Eye (tissue), 1 donor: ENCODE measurements around the gene SPRED1.
A peak's percentile ranks its signal among the peaks of the same experiment; 100 is the strongest.

Experiments
- DNase-seq: peaks from one replicate; pipeline ENCODE4 v3.0.0-alpha.2; 2015

The SPRED1 gene

GRCh38 chr15:38252481-38253350 lies at the start of gene SPRED1:
Gene SPRED1, plus strand, starts transcription at chr15:38252836. Its CDS starts 350 bp downstream, at chr15:38253186.
- DNase-seq = no peak

DNA sequence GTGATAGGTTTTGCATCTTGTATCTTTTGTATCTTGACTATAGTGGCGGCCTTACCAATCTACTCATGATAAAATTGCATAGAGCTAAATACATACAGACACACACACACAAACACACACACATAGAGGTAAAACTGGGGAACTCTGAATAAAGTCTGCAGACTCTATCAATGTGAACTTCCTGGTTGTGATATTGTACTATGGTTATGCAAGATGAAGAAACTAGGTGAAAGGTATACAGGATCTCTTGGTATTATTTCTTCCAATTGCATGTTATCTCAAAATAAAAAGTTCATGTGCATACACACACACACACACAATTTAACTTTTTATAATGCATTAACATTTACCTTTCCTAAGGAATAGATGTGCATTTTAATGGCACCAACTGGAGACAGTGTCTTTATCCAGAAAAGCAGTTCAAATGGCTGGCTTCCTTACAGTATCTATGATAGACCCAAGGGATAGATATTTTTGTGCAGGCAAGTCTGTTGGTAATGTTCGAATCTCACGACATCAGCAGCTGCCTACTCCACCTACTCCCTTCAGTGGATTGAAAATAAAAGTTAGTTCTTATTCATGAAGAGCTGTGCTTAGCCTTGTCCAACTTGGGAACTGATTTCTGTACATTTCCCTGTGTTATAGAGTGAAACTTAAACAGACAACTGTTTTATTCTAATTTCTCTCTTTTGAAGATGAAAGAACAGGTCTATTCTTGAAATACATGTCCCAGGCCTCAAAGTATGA lies 46.9 kb upstream of the SPRED1 start:
- no peak for DNase-seq

DNA sequence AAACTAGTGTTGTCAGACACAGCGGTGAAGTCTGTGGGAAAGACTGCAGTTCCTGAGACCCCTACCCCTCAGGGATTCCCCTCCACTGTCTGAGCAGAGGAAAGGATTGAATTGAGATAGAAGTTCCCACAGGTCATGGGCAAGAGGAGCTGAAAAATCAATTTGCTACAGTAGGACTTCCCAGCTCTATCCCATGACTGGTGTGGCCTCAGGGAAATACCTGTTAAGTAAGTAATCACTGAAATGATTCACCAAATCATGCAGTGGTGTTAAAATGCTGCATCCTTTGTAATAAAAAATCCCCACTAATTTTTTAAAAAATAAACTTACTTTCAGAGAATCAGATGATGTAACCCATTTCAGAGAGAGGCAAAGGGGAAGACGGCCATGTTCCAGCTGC lies 45.0 kb upstream of the SPRED1 start:
- DNase-seq = no peak

DNA sequence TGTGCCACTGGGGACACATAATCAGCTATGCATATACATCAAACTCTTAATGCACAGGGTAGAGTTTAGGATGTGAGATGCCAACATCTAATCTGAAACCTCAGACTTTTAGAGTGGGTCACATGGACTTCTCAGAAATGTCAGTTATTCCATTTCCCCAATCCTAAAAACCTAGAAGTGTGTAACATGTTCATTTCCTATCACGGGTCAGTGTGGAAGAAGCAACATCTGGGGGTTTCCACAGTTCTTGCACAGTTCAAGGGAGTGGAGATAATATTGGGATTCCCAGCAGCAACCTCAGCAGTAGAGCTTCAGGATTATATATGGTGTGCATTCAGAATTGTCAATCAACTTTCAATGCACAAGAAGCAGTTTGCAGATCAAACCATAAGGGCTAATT lies 44.4 kb upstream of the SPRED1 start:
- DNase-seq = no peak

DNA sequence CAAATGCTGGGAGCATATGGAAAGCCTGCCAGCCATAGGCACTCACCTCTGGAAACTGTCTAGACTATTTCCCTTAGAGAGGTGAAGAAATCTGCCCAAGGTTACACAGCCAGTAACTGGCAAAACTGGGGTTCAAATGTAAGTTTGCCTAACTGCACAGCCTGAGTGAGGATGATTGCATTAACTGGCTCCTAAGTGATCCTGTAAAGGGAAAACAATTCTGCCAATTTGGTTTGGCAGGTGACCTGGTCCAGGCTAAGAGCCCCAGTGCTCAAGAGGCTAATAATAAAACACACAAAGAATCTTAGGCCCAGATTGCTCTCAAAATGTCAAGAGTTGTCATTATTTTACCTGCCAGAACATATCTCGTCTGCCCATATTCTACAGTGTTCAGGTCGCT lies 43.9 kb upstream of the SPRED1 start:
- DNase-seq = no peak

DNA sequence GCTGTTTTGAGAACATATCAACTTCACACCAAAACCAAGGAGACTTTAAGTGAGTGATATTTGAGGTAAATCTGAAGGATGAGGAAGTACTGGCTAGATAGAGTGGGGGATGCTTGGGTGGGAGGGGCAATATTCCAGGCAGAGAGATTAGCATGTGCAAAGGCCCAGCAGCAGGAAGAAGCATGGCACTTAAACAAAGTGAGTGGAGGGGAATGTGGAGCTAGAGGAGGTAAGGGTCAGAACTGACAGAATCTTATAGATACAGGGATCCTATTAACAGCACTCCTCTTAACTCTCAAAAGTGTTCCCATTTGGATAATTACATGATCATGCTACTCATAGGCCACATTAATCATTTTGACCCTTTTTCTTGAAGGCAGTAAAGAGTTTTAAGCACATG lies 41.4 kb upstream of the SPRED1 start:
- DNase-seq = no peak

GRCh38 chr15:38211811-38212210 lies 40.8 kb upstream of the SPRED1 start:
- no peak for DNase-seq

DNA sequence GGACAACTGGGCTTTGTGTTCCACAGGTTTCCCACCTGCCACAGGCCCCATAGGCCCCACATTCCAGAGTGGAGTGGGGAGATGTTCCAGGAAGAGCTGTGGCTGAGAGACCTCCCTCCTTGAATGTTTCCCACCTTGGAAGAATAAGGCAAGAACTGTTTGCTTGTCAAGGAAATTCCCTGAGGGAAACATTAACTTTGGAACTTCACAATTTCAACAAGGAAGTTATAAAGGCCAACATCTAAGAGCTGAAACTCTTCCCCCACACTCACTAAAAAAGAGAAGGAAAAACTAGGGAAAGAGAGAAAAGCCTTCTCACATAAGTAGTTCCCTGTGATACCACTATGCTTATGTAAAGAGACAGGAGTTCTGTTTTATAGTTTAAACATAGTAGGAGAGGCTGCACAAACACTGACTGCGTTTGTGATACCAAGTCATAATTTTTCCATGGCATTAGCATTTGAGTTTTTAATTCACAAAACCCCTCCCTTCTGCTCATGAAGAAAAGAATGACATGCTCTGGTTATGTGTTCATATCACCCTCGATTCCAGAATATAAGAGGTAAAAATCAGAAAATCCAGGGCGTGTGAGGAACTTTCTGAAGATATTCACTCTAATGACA lies 39.8 kb upstream of the SPRED1 start:
- no peak for DNase-seq

GRCh38 chr15:38213356-38213755 lies 39.3 kb upstream of the SPRED1 start:
- no peak for DNase-seq

DNA sequence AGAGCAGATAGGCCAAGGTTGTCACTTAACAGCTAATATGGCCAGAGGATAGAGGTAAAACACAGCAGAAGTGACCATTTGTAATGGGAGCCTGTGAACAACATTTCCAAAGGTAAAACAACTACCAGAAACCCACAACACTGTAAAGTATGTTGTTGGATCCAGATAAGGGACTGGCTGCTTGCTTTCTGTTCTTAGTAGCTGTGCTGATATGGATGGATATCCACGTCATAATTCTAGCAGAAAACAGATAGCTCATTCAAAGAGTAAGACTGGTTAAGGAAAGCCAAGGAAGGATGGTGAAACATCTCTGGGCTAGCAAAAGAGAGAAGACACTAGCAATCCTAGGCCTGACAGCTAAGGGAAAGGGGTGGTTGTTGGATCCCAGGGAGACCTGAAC lies 36.9 kb upstream of the SPRED1 start:
- no peak for DNase-seq

GRCh38 chr15:38216763-38217162 lies 35.9 kb upstream of the SPRED1 start:
- no peak for DNase-seq

DNA sequence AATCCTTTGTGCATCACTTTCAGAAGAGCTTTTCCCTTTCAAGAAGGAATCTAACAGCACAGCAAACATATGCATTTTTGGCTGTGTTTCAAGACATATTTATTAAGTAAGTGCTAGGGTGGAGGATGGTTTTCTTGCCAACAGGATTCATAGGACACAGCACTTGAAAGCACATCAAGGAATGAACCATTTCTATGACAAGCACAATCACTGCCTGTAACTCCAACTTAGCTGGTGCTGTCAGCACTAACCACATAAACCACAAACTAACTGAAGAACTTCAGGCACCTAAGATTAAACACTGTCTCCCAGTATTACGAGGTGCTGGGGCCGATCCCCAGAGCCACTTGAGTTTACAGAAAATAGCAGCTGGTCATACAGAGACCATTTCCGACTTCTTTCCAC lies 35.4 kb upstream of the SPRED1 start:
- peak; percentile 22 for DNase-seq

DNA sequence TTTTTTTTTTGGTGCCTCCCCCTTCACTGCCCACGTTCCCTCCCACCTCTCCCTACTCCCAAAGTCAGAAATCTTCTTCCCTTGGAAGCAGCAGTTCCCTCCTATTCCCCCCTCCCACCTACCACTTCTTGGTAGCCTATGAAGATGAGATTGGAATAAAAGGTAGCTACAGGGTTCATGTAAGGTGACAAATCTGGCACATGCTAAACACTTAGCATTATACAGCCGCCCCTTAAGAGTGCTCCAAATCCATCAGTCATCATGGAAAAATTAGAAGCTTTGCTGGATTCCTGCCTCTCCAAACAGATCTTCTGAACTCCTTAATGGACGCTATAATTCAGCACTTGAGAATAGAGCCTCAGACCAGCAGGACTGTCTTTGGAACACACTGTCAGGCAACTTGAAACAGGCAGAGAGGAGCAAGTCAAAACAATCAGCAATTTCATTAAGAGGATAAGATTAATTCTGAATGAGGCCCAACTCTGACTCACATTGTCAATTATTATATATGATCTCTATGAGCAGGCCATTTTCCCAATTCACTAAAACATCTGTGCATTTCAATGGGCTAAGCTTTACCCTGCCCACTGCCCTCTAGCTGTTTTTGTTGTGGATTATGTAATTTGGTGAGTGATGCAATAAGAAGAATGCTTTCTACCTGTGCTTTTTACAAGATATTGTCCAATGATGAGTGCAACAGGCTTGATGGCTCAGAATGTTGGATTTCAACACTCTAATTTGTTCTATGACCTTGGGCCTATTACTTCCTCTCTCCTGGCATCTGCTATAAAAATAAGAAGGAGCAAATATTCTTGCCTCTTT lies 34.6 kb upstream of the SPRED1 start:
- peak; percentile 22 for DNase-seq

DNA sequence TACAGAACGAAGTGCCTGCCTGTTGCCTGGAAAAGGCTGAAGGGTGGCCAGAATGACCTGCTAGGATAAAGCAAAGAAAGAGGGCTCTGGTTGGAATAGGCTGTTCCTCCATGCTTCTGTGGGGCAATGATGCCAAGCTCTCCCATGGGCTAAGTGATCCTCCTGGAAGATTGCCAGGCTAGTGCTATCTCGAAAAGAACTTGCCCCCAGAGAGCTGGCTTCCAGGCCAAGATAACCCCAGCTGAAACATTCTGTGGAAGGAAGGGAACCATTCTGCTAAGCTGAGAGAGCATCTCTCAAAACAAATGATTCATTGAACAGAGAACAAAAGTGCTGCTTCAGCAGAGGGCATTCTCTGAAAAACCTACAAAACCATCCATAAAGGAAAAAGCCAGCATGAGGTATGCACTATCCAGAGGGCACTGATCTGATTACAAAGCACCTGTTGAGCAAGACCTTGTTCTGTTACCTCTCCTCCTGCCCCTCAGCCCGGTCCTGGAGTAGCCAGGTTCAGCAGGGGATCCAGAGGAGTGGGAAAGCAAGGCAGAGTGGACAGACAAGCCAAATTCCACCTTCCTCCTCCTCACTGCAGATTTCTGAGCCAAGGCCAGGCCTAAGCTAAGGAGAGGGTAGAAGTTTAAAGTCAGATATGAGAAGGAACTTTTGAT lies 31.9 kb upstream of the SPRED1 start:
- DNase-seq = no peak

- no peak for DNase-seq
Measured at GRCh38 chr15:38224486-38224885, 28.1 kb upstream of the SPRED1 start.

DNA sequence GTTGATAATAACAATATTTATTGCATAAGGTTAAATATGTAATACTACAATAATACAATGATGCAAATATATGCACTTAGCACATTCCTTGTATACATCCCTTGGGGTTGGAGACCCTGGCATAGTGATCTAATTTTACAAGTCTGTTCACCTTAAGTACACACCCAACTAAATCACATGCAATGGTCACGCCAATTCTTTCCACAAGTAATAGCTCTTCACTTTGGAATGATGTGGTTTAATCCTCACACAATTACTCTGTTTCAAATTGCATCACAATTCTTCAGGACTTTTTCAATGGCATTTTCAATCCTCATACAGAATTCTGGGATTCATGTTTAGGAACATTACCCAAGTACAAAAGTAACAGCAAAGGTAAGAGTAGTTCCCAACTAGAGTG lies 27.3 kb upstream of the SPRED1 start:
- DNase-seq = no peak

DNA sequence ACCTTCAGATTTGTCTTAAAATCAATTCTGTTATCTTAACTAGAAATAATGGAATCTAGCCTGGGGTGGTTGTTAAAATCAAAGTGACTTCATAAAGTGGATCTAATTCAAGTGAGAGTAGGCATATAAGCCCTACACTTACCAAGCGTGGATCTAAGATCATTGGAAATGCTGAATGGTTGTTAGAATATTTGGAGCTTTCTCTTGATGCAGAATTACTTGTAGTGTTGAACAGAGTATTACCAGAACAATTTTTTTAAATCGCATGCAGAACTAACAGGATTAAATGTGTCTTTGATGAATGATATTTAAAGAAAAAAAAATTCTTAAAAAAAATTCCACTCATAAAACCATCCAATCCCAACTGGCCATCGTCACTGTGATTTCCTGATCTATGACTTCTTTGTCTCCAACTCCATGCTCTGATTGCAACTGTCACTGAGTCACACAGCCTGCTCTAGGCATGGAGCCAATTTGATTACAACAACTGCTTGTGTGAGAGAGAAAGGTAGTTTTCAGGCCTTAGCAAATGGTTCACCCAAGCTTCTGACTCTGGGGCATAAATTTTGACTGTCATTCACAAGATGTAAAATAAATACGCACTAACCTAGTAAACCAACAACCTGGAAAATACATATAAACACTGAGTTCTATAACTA lies 25.9 kb upstream of the SPRED1 start:
- peak; percentile 53 for DNase-seq

DNA sequence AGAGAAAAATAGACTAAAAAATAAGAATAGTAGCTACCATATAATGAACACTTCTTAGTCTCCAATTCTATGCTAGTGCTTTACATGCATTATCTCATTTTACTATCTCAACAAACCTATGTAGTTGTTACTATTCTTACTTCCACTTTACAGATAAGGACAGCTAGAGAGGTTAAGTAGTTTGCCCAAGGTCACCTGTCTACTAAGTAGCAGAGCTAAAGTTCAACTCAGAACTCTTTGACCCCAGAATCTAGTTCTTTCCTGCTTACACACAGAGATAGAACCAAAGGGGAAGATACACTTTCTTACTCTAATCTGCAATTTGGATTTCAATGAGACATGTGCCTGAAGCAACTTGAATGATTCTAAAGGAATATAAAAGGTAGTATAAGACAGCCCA lies 24.7 kb upstream of the SPRED1 start:
- DNase-seq = no peak

DNA sequence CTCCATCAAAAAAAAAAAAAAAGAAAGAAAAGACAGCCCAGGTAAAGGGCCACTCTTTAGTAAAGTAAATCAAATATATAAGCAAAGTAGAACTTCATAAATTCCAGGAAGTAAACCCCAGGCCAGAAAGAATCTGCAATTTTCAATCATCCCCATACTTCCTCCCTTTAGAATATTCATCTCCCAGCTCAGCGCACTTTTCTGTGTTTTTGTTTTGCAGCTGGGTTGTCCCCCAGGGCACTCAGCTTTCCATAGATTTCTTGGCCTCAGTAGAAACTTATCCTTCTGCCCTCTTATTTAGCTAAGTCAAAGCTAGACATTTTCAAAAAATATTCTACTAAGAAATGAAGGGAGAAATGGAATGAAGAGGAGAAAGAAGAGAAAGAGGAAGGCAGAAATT lies 24.0 kb upstream of the SPRED1 start:
- DNase-seq = no peak

- peak; percentile 15 for DNase-seq
Measured at GRCh38 chr15:38229705-38230310, 22.8 kb upstream of the SPRED1 start.

DNA sequence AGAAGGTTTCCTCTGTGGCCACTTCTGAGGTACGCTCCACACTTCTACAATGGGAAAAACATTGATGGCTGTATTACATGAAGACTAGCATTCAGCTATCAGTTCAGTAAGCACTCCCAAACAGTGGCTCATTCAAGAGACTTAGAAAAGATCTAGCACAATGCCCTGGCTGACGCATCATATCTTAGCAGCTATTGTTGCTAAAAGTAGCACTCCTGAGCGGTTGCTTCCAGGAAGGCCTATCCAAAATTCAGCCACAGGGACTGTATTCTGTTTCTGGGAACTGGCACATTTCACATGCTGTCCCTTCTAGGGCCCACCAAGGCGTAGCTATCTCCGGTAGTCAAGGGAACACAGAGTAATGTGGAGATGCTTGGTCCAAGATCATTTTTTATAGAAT lies 21.2 kb upstream of the SPRED1 start:
- no peak for DNase-seq
